GM12873 (cell line): Measurements from ENCODE around the gene TRIP11.

Experiments used
- TF ChIP-seq, protein P1 (sequence below): IDR thresholded peaks from 2 replicates; pipeline ENCODE4 v1.5.1; 2012; ENCODE audit warnings: low read depth, mild to moderate bottlenecking, moderate library complexity, low read length, control low read depth; ENCODE audit not compliant: insufficient read depth; ENCODE audit errors: missing control alignments

TRIP11 gene

GRCh38 chr14:91925727-91926121, 114.1 kb downstream of the TRIP11 start:
- TF ChIP-seq, protein P1, sequence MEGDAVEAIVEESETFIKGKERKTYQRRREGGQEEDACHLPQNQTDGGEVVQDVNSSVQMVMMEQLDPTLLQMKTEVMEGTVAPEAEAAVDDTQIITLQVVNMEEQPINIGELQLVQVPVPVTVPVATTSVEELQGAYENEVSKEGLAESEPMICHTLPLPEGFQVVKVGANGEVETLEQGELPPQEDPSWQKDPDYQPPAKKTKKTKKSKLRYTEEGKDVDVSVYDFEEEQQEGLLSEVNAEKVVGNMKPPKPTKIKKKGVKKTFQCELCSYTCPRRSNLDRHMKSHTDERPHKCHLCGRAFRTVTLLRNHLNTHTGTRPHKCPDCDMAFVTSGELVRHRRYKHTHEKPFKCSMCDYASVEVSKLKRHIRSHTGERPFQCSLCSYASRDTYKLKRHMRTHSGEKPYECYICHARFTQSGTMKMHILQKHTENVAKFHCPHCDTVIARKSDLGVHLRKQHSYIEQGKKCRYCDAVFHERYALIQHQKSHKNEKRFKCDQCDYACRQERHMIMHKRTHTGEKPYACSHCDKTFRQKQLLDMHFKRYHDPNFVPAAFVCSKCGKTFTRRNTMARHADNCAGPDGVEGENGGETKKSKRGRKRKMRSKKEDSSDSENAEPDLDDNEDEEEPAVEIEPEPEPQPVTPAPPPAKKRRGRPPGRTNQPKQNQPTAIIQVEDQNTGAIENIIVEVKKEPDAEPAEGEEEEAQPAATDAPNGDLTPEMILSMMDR: no peak

DNA sequence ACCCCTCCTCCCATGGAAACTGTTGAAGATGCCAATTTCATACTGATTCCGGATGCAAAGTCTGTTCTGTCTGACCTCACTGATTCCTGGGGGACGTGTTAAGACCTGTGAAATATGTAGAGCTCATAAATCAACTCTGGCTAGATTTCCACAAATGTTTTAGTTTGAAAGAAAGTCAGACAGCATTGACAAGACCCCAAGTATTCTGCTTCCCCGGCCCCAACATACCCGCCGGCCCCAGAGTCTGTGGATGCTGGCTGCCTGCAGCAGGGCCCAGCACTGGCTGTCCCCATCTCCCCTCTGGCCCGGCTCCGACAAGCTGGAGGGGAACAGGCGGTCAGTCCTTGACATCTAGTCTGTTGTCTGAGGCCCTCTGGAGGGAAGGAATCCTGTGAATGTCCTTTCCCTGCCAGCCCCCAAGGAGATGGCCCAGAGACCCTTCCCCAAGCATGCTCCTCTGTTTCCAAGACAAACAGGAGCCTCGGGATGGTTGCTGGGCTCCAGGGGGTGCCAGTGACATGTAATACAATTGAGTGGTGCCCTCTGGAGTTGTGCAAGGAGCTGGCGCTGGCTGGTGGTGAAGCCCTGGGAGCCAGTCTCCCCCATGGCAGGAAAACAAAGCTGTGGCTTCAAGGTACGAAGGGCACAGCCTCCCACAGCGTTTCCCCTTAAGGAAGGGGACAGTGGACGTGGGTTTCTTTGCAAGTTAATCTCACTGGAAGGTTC, 114.7 kb downstream of the TRIP11 start:
- TF ChIP-seq, protein P1: no peak

- TF ChIP-seq, protein P1: no peak
Observed at GRCh38 chr14:91920526-91920925, 119.3 kb downstream of the TRIP11 start.

GRCh38 chr14:91919814-91920213, 120.0 kb downstream of the TRIP11 start:
- TF ChIP-seq, protein P1: no peak

GRCh38 chr14:91918186-91918883, 121.5 kb downstream of the TRIP11 start:
- TF ChIP-seq, protein P1: no peak
